ENCODE results near the gene THUMPD1. TPM values are rescaled to one million over a fixed set of nuclear protein-coding genes. Genes with fewer than 3 reads are reported as not detected.
"Not testable (repeated sequence)": the region's sequence is repeated elsewhere in the genome, so short reads cannot be mapped to it uniquely, and the experiment has no call there.

THUMPD1 gene
- polyA plus RNA-seq, 2 donors, result 11.2 TPM

DNA sequence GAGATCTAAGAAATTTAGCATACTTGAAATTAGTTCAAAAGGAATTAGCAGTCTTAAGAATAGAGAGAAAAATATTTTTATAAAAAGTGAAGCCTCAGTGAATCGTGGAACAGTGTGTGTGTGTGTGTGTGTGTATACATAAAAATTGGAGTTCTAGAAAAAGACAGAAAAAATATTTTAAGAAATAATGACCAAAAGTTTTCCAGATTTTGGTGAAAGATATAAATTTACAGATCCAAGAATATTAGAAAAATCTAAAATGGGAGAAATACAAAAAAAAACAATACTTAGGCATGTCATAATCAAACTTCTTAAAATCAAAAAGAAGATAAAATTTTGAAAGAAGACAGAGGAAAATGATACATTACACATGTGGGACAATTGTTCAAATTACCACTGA lies 35.6 kb downstream of the THUMPD1 start:
- not testable (repeated sequence) for H3K36me3 ChIP-seq (ENCODE audit: control insufficient read depth in 2 of 2, insufficient read depth in 2 of 2, low read length in 1 of 2); H3K4me1 ChIP-seq (ENCODE audit: control insufficient read depth in 2 of 2, insufficient read depth in 2 of 2, low read length in 1 of 2); H3K4me3 ChIP-seq (ENCODE audit: low read depth in 1 of 2, low read length in 2 of 2); H3K9me3 ChIP-seq (ENCODE audit: control insufficient read depth in 2 of 2, insufficient read depth in 1 of 2, low read depth in 1 of 2, low read length in 1 of 2); H3K27me3 ChIP-seq (ENCODE audit: control insufficient read depth in 1 of 2, insufficient read depth in 2 of 2, low read length in 2 of 2); H3K27ac ChIP-seq (ENCODE audit: low read depth in 2 of 2, low read length in 1 of 2)
- 74 to 93% methylated on average over 1 of the region's 1 CpG for WGBS, 2 donors

DNA sequence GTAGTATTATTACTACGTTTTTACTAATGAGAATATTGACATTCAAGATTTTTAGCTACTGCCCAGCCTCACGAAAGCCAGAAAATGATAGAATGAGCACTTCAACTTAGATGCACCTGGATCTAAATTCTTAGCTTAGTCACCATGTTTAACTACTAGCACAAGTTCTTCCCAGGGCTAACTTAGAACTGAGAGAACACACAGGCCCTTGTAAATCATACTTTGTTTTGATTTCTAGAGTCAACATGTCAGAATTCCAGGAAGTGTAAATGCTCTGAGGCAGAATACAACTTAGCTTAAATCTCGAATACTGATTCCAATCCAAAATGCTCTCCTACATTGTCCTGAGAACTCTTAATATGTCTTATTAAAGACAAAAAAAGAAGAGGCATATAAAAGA lies 37.3 kb downstream of the THUMPD1 start:
- Histone ChIP-seq H3K4me1 (ENCODE audit: control insufficient read depth in 2 of 2, insufficient read depth in 2 of 2, low read length in 1 of 2) (no peaks in the 10 kb centered on the region), H3K9me3 (ENCODE audit: control insufficient read depth in 2 of 2, insufficient read depth in 1 of 2, low read depth in 1 of 2, low read length in 1 of 2) (no peaks in the 10 kb centered on the region), H3K36me3 (ENCODE audit: control insufficient read depth in 2 of 2, insufficient read depth in 2 of 2, low read length in 1 of 2) (no peaks in the 10 kb centered on the region), H3K27me3 (ENCODE audit: control insufficient read depth in 1 of 2, insufficient read depth in 2 of 2, low read length in 2 of 2) (no peaks in the 10 kb centered on the region), H3K27ac (ENCODE audit: low read depth in 2 of 2, low read length in 1 of 2) (no peak overlapping the region), H3K4me3 (ENCODE audit: low read depth in 1 of 2, low read length in 2 of 2) (no peak overlapping the region)
- WGBS, 2 donors, result 39 to 49% methylated on average over 3 of the region's 3 CpGs

DNA sequence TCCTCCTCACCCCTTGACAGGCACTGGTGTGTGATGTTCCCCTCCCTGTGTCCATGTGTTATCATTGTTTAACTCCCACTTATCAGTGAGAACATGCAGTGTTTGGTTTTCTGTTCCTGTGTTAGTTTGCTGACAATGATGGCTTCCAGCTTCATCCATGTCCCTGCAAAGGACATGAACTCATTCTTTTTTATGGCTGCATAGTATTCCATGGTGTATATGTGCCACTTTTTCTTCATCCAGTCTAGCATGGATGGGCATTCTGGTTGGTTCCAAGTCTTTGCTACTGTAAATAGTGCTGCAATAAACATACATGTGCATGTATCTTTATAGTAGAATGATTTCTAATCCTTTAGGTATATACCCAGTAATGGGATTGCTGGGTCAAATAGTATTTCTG lies 39.9 kb downstream of the THUMPD1 start:
- H3K36me3 ChIP-seq (ENCODE audit: control insufficient read depth in 2 of 2, insufficient read depth in 2 of 2, low read length in 1 of 2); H3K9me3 ChIP-seq (ENCODE audit: control insufficient read depth in 2 of 2, insufficient read depth in 1 of 2, low read depth in 1 of 2, low read length in 1 of 2); H3K4me3 ChIP-seq (ENCODE audit: low read depth in 1 of 2, low read length in 2 of 2); H3K27me3 ChIP-seq (ENCODE audit: control insufficient read depth in 1 of 2, insufficient read depth in 2 of 2, low read length in 2 of 2); H3K4me1 ChIP-seq (ENCODE audit: control insufficient read depth in 2 of 2, insufficient read depth in 2 of 2, low read length in 1 of 2); H3K27ac ChIP-seq (ENCODE audit: low read depth in 2 of 2, low read length in 1 of 2): not testable (repeated sequence)

DNA sequence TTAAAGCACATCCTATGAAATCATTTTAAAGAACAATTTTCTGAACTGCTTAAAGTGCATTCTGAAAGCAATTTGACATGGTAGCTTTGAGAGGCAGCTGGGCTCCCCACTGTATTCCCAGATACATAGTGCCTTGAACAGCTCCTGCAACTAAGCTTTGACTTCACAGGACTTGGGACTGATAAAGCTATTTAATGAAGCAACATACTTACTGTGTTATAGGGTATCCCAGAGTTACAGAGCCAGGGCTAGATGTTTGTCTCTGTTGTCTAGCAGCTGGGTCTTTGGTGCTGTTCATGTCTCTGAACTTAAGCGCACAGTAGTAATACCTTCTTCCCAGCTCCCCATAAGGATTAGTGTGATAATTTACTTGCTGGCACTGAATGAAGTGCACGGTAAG lies 45.0 kb downstream of the THUMPD1 start:
- H3K36me3 ChIP-seq (ENCODE audit: control insufficient read depth in 2 of 2, insufficient read depth in 2 of 2, low read length in 1 of 2), result no peaks in the 10 kb centered on the region
- 88 to 94% methylated on average over 2 of the region's 2 CpGs for WGBS, 2 donors

DNA sequence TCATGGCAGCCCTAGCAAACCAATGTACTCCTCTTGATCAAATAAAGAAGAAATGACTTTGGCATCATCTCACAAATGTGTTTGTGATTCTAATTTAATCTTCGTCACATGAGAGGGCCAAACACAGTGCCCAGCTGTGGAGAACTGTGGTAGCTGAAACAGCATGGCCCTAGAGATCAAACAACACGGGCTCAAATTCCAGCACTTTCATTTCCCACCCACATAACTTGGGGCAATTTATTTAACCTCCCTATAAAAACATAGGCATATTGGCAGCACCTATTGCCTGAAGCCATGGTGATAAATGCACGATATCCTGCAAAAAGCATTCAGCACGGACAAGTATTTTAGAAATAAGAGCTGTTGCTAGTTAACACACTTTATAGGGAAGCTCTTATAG lies 46.6 kb downstream of the THUMPD1 start:
- WGBS, 2 donors, result 53 to 56% methylated on average over 4 of the region's 4 CpGs
- Histone ChIP-seq H3K36me3 (ENCODE audit: control insufficient read depth in 2 of 2, insufficient read depth in 2 of 2, low read length in 1 of 2) (no peaks in the 10 kb centered on the region), H3K27me3 (ENCODE audit: control insufficient read depth in 1 of 2, insufficient read depth in 2 of 2, low read length in 2 of 2) (no peaks in the 10 kb centered on the region), H3K4me3 (ENCODE audit: low read depth in 1 of 2, low read length in 2 of 2) (no peak overlapping the region), H3K27ac (ENCODE audit: low read depth in 2 of 2, low read length in 1 of 2) (no peak overlapping the region), H3K4me1 (ENCODE audit: control insufficient read depth in 2 of 2, insufficient read depth in 2 of 2, low read length in 1 of 2) (no peaks in the 10 kb centered on the region), H3K9me3 (ENCODE audit: control insufficient read depth in 2 of 2, insufficient read depth in 1 of 2, low read depth in 1 of 2, low read length in 1 of 2) (no peaks in the 10 kb centered on the region)

More for the DNA sequence above, 45.0 kb downstream of the THUMPD1 start:
- no peaks in the 10 kb centered on the region for H3K4me1 ChIP-seq (ENCODE audit: control insufficient read depth in 2 of 2, insufficient read depth in 2 of 2, low read length in 1 of 2)
- H3K27me3 ChIP-seq (ENCODE audit: control insufficient read depth in 1 of 2, insufficient read depth in 2 of 2, low read length in 2 of 2), result no peaks in the 10 kb centered on the region
- no peaks in the 10 kb centered on the region for H3K9me3 ChIP-seq (ENCODE audit: control insufficient read depth in 2 of 2, insufficient read depth in 1 of 2, low read depth in 1 of 2, low read length in 1 of 2)
- no peak overlapping the region for H3K27ac ChIP-seq (ENCODE audit: low read depth in 2 of 2, low read length in 1 of 2)
- no peak overlapping the region for H3K4me3 ChIP-seq (ENCODE audit: low read depth in 1 of 2, low read length in 2 of 2)

DNA sequence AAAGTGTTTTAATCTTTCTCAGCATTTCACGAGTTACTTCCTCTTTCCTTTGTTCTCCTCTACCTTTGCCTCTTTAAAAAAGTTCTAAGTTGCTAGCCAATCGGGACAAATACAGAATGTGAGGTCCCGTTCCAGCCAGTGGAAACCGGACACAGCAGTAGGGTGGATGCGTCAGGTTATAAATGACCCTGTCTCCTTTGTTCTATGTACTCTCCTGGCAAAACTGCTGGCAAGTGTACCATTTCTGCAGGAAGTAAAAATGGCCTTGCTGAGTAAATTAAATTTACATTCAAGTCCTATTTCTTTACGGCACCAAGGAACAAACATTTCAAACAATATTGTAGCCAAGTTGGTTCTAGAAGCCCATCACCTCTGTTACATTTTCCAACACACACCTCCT lies 47.5 kb downstream of the THUMPD1 start:
- H3K36me3 ChIP-seq (ENCODE audit: control insufficient read depth in 2 of 2, insufficient read depth in 2 of 2, low read length in 1 of 2); H3K27ac ChIP-seq (ENCODE audit: low read depth in 2 of 2, low read length in 1 of 2); H3K9me3 ChIP-seq (ENCODE audit: control insufficient read depth in 2 of 2, insufficient read depth in 1 of 2, low read depth in 1 of 2, low read length in 1 of 2); H3K4me1 ChIP-seq (ENCODE audit: control insufficient read depth in 2 of 2, insufficient read depth in 2 of 2, low read length in 1 of 2); H3K27me3 ChIP-seq (ENCODE audit: control insufficient read depth in 1 of 2, insufficient read depth in 2 of 2, low read length in 2 of 2); H3K4me3 ChIP-seq (ENCODE audit: low read depth in 1 of 2, low read length in 2 of 2): not testable (repeated sequence)
- 49 to 53% methylated on average over 6 of the region's 6 CpGs for WGBS, 2 donors

DNA sequence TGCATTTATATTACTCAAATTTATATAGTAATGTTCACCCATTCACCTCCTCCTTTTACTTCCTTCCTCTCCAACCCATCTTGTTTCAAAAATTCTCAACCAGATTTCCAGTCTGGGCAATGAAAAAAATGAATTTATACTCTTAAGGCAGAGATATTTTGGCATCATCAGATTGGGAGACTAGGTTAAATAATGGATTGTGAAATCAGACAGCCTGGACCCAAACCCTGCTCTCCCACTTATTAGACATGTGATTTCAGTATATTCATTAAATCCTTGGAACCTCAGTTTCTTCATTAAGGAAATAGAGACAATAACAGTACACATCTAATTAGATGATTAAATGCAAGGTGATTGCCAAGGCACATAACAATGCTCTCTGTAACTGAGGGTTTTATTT lies 52.0 kb downstream of the THUMPD1 start:
- H3K4me3 ChIP-seq (ENCODE audit: low read depth in 1 of 2, low read length in 2 of 2), result no peak overlapping the region
- H3K9me3 ChIP-seq (ENCODE audit: control insufficient read depth in 2 of 2, insufficient read depth in 1 of 2, low read depth in 1 of 2, low read length in 1 of 2), result no peaks in the 10 kb centered on the region
- H3K27ac ChIP-seq (ENCODE audit: low read depth in 2 of 2, low read length in 1 of 2), result no peak overlapping the region
- no peaks in the 10 kb centered on the region for H3K36me3 ChIP-seq (ENCODE audit: control insufficient read depth in 2 of 2, insufficient read depth in 2 of 2, low read length in 1 of 2)
- no peaks in the 10 kb centered on the region for H3K4me1 ChIP-seq (ENCODE audit: control insufficient read depth in 2 of 2, insufficient read depth in 2 of 2, low read length in 1 of 2)
- H3K27me3 ChIP-seq (ENCODE audit: control insufficient read depth in 1 of 2, insufficient read depth in 2 of 2, low read length in 2 of 2), result no peaks in the 10 kb centered on the region

DNA sequence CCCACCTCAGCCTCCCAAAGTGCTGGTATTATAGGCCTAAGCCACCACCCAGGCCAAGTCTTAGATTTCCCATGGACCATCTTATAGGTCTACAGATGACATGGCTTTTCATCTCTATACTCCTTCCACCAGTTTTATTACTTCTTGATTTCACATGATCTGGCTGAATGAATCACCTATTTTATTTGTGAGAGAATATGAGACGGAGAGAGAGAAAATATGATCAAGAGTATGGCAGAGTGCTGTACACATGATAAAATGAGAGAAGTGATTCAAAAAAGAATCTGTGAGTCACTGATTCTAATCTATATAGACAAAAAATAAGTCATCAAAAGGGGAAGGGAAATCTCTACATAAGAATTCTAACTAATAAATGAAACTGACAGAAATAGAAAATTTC lies 57.8 kb downstream of the THUMPD1 start:
- WGBS, 2 donors, result 77 to 79% methylated on average over 1 of the region's 1 CpG

More for the DNA sequence above, 57.8 kb downstream of the THUMPD1 start:
- Histone ChIP-seq H3K36me3 (ENCODE audit: control insufficient read depth in 2 of 2, insufficient read depth in 2 of 2, low read length in 1 of 2) (no peaks in the 10 kb centered on the region), H3K4me3 (ENCODE audit: low read depth in 1 of 2, low read length in 2 of 2) (no peak overlapping the region), H3K9me3 (ENCODE audit: control insufficient read depth in 2 of 2, insufficient read depth in 1 of 2, low read depth in 1 of 2, low read length in 1 of 2) (no peaks in the 10 kb centered on the region), H3K4me1 (ENCODE audit: control insufficient read depth in 2 of 2, insufficient read depth in 2 of 2, low read length in 1 of 2) (no peaks in the 10 kb centered on the region), H3K27ac (ENCODE audit: low read depth in 2 of 2, low read length in 1 of 2) (no peak overlapping the region), H3K27me3 (ENCODE audit: control insufficient read depth in 1 of 2, insufficient read depth in 2 of 2, low read length in 2 of 2) (no peaks in the 10 kb centered on the region)

Other genes starting within 250 kb of the THUMPD1 start
- under 1 TPM; 0.04 to 0.06 TPM for gene ACSM2B, start 165.5 kb downstream of the THUMPD1 start, polyA plus RNA-seq
- gene ACSM1, start 44.1 kb downstream of the THUMPD1 start, polyA plus RNA-seq, result under 1 TPM; 0.20 to 0.21 TPM
- 1 to 10 TPM; 3.3 to 6.3 TPM for gene ACSM3, start 22.2 kb upstream of the THUMPD1 start, polyA plus RNA-seq
- gene ERI2, start 64.7 kb upstream of the THUMPD1 start, polyA plus RNA-seq, result 1 to 10 TPM; 7.7 to 8.0 TPM
- 1 to 10 TPM; 1.4 to 1.5 TPM for gene REXO5, start 64.7 kb upstream of the THUMPD1 start, polyA plus RNA-seq
- gene DCUN1D3, start 158.5 kb upstream of the THUMPD1 start, polyA plus RNA-seq, result 1 to 10 TPM; 3.2 to 6.5 TPM
- gene LYRM1, start 159.0 kb upstream of the THUMPD1 start, polyA plus RNA-seq, result 10 to 100 TPM; 15.8 to 15.9 TPM